Measurements from ENCODE around the gene GSTM4. TPM values are rescaled to one million over a fixed set of nuclear protein-coding genes. Genes with fewer than 3 reads are reported as not detected.

GSTM4 gene
- total RNA-seq, 2 donors from 2014 or later = 24.6 to 52.6 TPM

DNA sequence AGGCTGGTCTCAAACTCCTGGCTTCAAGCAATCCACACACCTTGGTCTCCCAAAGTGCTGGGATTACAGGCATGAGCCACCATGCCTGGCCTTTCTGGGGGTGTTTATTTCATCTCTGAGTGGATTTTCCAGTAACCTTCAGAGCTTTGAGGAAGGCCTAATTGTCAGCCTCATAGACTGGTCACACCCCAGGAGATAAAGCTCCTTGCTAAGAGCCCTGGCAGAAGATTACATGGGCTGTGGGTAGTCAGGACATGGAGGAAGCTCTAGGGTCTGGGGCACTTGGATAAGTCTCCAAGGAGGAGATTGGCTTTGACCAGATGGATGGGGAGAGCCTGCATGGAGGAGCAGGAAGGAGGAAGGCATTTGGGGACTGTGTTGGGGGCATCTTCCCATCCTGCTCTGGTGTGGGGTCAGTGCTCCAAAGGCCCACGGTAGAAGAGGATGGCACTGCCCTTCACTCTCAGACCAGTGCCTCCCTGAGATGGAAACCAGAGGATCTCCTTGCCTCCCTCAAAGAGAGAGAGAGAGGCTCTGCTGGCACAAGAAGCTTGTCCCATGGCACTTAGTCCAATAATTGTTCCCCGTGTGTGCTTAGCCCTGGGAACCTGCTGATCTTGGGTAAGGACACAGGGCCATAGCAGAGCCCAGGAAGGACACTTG is 14.7 kb upstream of the GSTM4 start:
- no peak overlapping the region for H3K27ac ChIP-seq
- no peaks in the 10 kb centered on the region for H3K9me3 ChIP-seq
- H3K27me3 ChIP-seq = no peaks in the 10 kb centered on the region
- DNase-seq (ENCODE audit: low spot score) = peak; percentile 30
- TF ChIP-seq, protein P1, sequence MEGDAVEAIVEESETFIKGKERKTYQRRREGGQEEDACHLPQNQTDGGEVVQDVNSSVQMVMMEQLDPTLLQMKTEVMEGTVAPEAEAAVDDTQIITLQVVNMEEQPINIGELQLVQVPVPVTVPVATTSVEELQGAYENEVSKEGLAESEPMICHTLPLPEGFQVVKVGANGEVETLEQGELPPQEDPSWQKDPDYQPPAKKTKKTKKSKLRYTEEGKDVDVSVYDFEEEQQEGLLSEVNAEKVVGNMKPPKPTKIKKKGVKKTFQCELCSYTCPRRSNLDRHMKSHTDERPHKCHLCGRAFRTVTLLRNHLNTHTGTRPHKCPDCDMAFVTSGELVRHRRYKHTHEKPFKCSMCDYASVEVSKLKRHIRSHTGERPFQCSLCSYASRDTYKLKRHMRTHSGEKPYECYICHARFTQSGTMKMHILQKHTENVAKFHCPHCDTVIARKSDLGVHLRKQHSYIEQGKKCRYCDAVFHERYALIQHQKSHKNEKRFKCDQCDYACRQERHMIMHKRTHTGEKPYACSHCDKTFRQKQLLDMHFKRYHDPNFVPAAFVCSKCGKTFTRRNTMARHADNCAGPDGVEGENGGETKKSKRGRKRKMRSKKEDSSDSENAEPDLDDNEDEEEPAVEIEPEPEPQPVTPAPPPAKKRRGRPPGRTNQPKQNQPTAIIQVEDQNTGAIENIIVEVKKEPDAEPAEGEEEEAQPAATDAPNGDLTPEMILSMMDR (IDR thresholded peaks at IDR 0.05) = no peak
- no peak overlapping the region for H3K4me3 ChIP-seq
- H3K36me3 ChIP-seq = no peaks in the 10 kb centered on the region
- peaks cover 0 to 14% of the 10 kb centered on the region in 2 donors for H3K4me1 ChIP-seq

DNA sequence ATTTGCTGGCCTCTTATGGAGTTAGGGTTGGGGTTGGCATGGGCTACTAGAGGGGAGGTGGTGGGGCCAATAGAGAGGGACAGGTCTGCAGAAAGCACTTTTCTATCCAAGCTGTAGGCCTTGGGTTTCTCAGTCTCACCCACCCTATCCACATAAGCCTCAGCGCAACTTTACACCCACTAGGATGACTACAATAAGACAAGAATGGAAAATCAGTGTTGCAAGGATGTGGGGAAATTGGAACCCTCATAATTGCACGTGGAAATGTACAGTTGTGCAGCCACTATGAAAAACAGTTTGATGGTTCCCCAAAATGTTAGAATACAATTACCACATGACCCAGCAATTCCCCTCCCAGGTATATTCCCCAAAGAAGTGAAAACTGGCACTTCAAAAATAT is 14.0 kb upstream of the GSTM4 start:
- Histone ChIP-seq H3K36me3 (no peaks in the 10 kb centered on the region), H3K27ac (no peak overlapping the region), H3K4me3 (no peak overlapping the region), H3K9me3 (no peaks in the 10 kb centered on the region), H3K27me3 (no peaks in the 10 kb centered on the region), H3K4me1 (peaks cover 0 to 8% of the 10 kb centered on the region in 2 donors)
- TF ChIP-seq, protein P1 (IDR thresholded peaks at IDR 0.05) = no peak
- no peak for DNase-seq (ENCODE audit: low spot score)

DNA sequence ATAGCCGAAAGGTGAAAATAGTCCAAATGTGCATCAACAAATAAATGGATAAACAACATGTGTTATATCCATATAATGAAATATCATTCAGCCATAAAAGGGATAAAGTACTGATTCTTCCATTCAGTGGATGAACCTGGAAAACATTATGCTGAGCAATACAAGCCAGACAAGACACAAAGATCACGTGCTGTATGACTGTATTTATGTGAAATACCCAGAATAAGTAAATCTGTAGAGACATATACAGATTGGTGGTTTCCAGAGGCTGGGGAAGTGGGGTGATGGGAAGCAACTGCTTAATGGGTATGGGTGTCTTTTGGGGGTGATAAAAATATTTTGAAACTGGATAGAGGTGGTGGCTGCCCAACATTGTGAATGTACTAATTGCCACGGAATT is 13.3 kb upstream of the GSTM4 start:
- TF ChIP-seq, protein P1 (IDR thresholded peaks at IDR 0.05) = no peak
- peak; percentile 38 for DNase-seq (ENCODE audit: low spot score)
- Histone ChIP-seq H3K27me3 (no peaks in the 10 kb centered on the region), H3K9me3 (no peaks in the 10 kb centered on the region), H3K36me3 (no peaks in the 10 kb centered on the region), H3K4me3 (no peak overlapping the region), H3K27ac (no peak overlapping the region), H3K4me1 (peaks cover 0 to 8% of the 10 kb centered on the region in 2 donors)

DNA sequence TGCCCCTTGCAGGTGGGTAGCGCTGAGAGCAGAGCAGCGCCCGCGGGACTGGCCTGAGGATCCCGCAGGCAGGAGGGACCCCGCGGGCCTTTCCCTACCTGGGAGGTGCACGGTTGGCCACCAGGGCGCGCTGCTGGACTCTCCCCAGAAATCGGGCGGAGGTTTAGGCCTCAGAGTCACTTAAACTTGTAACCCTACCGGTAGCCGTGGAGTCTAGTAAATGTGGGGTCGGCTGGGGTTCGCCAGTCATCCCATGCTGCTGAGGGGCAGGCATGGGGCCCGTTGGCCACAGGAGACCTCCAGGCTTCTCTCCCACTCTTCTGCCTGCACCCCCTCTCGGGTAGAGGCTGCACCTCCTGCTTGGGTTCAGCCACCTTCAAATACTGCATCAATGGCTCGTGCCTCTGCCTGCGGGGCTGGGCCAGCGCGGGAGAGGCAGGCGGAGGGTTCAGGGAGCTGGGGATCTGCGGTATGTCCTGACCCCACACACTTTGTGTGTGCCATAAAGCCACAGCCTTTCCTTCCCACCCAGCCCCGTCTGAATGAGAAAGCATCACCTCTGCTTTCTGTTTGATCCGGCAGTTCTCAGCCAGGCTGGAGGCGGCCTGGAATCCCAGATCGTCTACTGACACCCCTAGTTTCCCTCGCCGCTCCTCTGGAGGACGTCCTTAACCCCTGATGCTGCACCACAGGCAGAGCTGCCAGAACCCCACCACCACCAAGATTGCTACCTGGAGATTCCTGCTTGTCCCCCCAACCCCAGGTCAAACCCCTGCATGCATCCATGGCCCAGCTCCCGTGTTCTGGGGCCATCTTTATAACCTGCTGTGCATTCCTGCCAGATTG is 12.3 kb upstream of the GSTM4 start:
- H3K27me3 ChIP-seq = no peaks in the 10 kb centered on the region
- H3K9me3 ChIP-seq = no peaks in the 10 kb centered on the region
- peak; percentile 82 for DNase-seq (ENCODE audit: low spot score)
- H3K27ac ChIP-seq = no peak overlapping the region
- no peak overlapping the region for H3K4me3 ChIP-seq
- no peaks in the 10 kb centered on the region for H3K36me3 ChIP-seq
- H3K4me1 ChIP-seq = peaks cover 0 to 8% of the 10 kb centered on the region in 2 donors
- TF ChIP-seq, protein P1 (IDR thresholded peaks at IDR 0.05) = peak; percentile 86 to 92

DNA sequence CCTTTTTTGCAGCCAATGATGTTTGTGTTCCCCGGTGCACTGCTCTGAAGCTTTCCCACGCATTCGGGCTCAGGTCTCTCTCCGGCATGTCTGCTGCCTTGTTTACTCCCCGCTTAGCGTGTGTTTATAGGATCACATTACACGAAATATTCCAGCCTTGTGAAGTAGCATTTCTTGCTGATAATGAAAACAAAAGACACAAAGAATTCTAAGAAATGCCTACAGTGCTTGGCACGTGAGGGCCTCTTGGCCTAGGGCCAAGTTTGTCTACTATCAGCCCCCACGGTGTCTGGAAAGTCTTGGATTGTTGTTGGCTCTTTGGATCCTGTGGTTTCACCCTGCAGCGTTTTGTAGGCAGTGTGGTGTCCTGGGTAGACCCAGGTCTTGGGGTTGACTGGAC is 11.2 kb upstream of the GSTM4 start:
- TF ChIP-seq, protein P1 (IDR thresholded peaks at IDR 0.05) = no peak

More for the DNA sequence above, 11.2 kb upstream of the GSTM4 start:
- H3K36me3 ChIP-seq = no peaks in the 10 kb centered on the region
- peaks cover 0 to 8% of the 10 kb centered on the region in 2 donors for H3K4me1 ChIP-seq
- H3K4me3 ChIP-seq = no peak overlapping the region
- H3K9me3 ChIP-seq = no peaks in the 10 kb centered on the region
- no peak for DNase-seq (ENCODE audit: low spot score)
- H3K27me3 ChIP-seq = no peaks in the 10 kb centered on the region
- H3K27ac ChIP-seq = no peak overlapping the region

All from right atrium auricular region (tissue), 2 donors.